ENCODE measurements around the gene ACLY. TPM values are rescaled to one million over a fixed set of nuclear protein-coding genes. Genes with fewer than 3 reads are reported as not detected.

The ACLY gene
- total RNA-seq, 1 experiment from 2014 or later, result 279 TPM

DNA sequence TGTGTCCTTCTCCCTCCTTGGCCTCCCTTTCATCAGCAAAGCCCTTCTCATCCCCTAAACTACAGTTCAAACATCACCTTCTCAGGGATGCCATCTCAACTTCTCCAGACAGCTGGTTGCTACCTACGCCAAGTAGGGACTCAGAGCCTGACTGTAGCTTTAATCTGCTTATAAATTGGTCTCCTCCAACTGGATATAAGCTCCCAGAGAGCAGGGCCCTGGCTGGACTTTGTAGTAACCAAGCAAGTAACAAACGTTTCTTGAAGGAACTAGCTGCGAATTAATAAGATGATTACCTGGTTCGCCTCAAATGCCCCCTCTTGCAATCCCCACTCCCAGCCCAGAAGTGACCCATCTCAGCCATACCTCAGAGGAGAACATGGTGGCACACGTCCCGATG is 36.0 kb downstream of the ACLY start:
- Histone ChIP-seq H2AK5ac (ENCODE audit: insufficient read length, low read length) (no peak overlapping the region), H3K23ac (ENCODE audit: insufficient read length, low read depth, low read length) (no peak overlapping the region), H2BK5ac (ENCODE audit: insufficient read length, low read length) (no peak overlapping the region)

More for the DNA sequence above, 36.0 kb downstream of the ACLY start:
- H4K5ac ChIP-seq (ENCODE audit: insufficient read length, low read depth, low read length), result no peak overlapping the region
- no peaks in the 10 kb centered on the region for H3K27me3 ChIP-seq (ENCODE audit: insufficient read depth, low read length)
- no peak for DNase-seq
- H3K9me3 ChIP-seq (ENCODE audit: control insufficient read depth, low read depth, low read length), result no peaks in the 10 kb centered on the region
- no peak overlapping the region for H3K14ac ChIP-seq (ENCODE audit: insufficient read depth, low read length)
- H3K4me2 ChIP-seq (ENCODE audit: insufficient read depth, insufficient read length, low read length), result no peak overlapping the region
- H3T11ph ChIP-seq (ENCODE audit: low read length), result no peak overlapping the region
- H4K8ac ChIP-seq (replicated peaks; ENCODE audit: insufficient read length, low read depth, low read length), result no peak overlapping the region
- H3K79me1 ChIP-seq (ENCODE audit: insufficient read depth, low read depth, low read length, poor library complexity, severe bottlenecking), result no peaks in the 10 kb centered on the region
- no peak overlapping the region for H3K4ac ChIP-seq (ENCODE audit: low read depth, low read length)
- H3K4me1 Mint-ChIP-seq, result peaks cover 0 to 13% of the 10 kb centered on the region in 2 experiments; a peak in 3 of 4 replicates
- H3K27ac ChIP-seq (ENCODE audit: insufficient read length, low read depth, low read length), result no peak overlapping the region
- peaks cover 68 to 95% (median 84%) of the 10 kb centered on the region in 3 experiments for H3K36me3 Mint-ChIP-seq (ENCODE audit: insufficient read depth in 1 of 3, low read depth in 3 of 3)
- H2BK20ac ChIP-seq (ENCODE audit: low read depth, low read length, poor library complexity, severe bottlenecking), result no peak overlapping the region
- no peak overlapping the region for H3K4me3 Mint-ChIP-seq
- no peak for TF ChIP-seq CTCF (conservative IDR thresholded peaks at IDR 0.05)
- no peak overlapping the region for H2BK120ac ChIP-seq (ENCODE audit: low read depth, low read length, poor library complexity, severe bottlenecking)
- peak overlapping the region in 1 of 3 experiments; percentile 62; a peak in 2 of 7 replicates for H3K27ac Mint-ChIP-seq
- H3K4me1 ChIP-seq (ENCODE audit: insufficient read depth, low read length), result no peaks in the 10 kb centered on the region
- H3K56ac ChIP-seq (ENCODE audit: insufficient read length, low read depth, low read length), result no peak overlapping the region
- H2AFZ ChIP-seq (ENCODE audit: low read length), result no peak overlapping the region
- H4K91ac ChIP-seq (ENCODE audit: insufficient read length, low read depth, low read length), result no peak overlapping the region
- H3K27me3 Mint-ChIP-seq (ENCODE audit: low read depth), result no peaks in the 10 kb centered on the region; the same call in 1 of the 2 replicates
- no peak overlapping the region for H3K18ac ChIP-seq (ENCODE audit: insufficient read length, low read depth, low read length)
- H3K23me2 ChIP-seq (ENCODE audit: insufficient read length, low read depth, low read length, poor library complexity, severe bottlenecking), result no peaks in the 10 kb centered on the region
- WGBS (ENCODE audit: extremely low coverage, insufficient read length, low lambda C conversion rate), result no CpG with 5 or more reads among the region's 6 CpGs
- H4K20me1 ChIP-seq (ENCODE audit: control insufficient read depth, insufficient read depth, insufficient read length), result no peaks in the 10 kb centered on the region
- no peak overlapping the region for H2BK15ac ChIP-seq (ENCODE audit: low read depth, low read length)
- H2BK12ac ChIP-seq (ENCODE audit: insufficient read length, low read depth, low read length), result no peak overlapping the region
- H3K9me3 Mint-ChIP-seq, result no peaks in the 10 kb centered on the region
- no peak overlapping the region for H3K9ac ChIP-seq (ENCODE audit: extremely low read depth, insufficient read length, low read length)
- no peaks in the 10 kb centered on the region for H3K79me2 ChIP-seq (ENCODE audit: insufficient read depth, low read length)

Data from H9 (cell line).